HK-2 (cell line): ENCODE measurements around the gene SALL3.

Experiments
- DNase-seq: peaks from one replicate; pipeline ENCODE4 v3.0.0-alpha.2; 2018; ENCODE audit not compliant: unreplicated experiment

The SALL3 gene

DNA sequence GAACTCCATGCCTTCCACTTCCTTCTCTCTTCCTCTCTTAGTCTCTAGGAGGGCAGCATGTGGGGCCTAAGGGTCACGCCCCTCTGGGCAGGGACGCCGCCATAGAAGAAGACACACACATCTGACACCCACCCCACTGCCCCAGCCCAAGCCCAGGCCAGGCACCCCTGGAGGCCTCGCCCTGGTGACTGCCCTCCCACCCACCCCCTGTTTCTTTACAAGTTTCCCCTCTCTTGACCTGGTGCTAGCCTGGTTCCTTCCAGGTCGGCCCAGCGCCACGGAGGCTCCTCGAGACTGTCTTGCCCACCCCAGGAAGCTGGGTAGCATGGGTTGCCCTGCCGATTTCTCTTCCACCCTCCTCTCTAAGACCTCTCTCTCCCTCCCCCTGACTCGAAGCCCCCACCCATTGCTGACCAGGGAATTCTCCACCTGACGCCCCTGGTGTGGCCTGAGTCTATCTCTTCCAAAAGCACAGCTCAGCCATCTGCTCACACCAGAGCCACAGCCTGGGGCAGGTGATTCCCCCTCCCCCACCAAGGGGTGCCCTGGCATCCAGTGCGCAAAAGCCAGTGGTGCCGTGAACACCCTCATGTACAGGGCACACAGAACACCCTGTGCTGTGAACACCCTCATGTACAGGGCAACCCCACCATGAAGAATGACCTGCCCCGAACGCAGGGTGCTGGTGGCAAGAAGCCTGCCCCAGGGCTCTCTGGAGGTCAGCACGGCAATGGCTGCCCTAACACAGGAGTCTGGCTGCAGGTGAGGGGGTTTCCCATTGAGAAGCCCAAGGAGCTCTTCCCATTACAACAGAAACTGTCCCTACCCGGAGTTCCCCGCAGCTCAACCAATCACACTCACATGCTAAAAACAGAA is 13.5 kb upstream of the SALL3 start:
- no peak for DNase-seq

DNA sequence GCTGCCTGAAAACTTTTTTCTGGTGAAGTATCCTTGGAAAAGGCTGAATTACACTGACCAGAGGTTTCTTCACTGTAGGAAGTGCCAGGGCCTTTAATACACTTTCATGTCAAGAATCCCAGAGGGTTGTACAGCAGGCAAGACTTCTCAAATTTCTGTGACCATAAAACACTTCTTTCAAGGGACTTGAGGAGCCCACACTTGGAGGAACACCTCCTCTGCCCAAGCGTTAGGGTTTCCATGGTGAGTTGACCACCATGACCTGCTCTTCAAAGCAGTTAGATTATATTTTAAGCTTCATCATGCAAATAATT is 12.9 kb upstream of the SALL3 start:
- no peak for DNase-seq

DNA sequence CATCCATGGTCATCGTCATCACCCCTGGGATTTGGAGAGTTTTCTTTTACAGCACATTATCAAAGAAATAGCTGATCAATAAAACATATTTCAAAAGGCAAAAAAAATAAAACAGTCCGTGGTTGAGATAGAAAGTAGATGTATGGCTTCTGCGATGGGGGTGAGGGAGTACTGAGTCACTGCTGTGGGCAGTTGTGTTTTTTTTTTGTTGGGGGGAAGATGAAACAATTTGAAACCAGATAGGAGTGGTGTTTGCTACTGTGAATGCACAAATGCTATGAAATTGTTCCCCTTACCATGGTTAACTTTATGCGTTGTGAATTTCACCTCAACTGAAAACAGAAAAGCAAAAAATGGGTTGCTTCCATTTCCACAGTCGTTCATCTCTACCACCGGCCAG is 11.9 kb upstream of the SALL3 start:
- no peak for DNase-seq

DNA sequence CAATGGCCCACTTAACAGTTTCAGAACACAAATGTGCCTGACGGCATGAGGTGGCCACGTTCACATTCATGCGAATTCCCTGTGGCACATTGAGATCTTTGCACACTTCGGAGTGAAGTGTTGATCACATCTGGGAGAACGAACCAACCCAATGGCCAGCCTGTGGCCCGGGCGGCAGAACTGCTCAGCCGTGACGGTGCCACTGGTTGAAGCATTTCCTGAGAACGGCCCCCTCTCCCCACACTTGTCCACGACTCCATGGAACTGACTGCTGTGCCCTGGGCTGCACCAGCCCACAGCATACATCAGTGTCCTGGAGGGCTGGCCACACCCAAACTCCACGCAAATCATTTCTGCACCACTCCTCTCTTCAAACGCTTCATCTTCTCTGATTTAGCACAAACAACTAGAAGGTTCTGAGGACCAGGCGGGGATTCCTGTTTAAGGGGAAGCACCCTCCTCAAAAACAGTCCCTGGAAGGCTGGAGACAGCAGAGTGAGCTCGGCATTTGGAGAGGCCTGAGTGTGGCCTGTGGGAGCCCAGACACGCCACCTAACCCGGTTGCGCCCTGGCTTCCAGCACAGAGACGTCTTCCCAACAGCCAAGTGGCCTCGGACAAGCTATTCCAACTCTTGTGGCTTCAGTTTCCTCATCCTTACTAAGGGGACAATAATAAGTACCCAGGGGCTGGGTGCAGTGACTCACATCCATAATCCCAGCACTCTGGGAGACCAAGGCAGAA is 9.9 kb upstream of the SALL3 start:
- no peak for DNase-seq

DNA sequence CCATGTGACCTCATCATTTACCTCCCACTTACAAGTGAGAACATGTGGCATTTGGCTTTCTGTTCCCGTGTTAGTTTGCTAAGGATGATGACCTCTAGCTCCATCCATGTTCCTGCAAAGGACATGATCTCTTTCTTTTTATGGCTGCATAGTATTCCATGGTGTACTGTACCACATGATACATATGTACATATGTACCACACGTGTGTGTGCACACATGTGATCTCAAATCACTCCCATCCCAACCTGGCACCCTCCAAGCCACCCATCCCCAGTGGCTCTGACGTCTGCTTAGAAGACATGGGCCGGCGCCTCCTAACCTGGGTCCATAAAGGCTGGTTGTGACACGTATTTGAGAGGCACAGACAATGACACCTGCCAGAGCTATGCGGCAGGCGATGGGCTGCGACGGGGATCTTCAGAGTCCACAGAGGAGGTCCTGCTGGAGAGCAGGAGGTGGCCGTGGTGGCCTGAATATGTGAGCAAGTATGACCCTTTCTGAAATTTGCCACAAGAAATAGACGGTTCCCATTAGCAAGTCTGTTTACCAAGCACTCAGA is 8.8 kb upstream of the SALL3 start:
- no peak for DNase-seq

DNA sequence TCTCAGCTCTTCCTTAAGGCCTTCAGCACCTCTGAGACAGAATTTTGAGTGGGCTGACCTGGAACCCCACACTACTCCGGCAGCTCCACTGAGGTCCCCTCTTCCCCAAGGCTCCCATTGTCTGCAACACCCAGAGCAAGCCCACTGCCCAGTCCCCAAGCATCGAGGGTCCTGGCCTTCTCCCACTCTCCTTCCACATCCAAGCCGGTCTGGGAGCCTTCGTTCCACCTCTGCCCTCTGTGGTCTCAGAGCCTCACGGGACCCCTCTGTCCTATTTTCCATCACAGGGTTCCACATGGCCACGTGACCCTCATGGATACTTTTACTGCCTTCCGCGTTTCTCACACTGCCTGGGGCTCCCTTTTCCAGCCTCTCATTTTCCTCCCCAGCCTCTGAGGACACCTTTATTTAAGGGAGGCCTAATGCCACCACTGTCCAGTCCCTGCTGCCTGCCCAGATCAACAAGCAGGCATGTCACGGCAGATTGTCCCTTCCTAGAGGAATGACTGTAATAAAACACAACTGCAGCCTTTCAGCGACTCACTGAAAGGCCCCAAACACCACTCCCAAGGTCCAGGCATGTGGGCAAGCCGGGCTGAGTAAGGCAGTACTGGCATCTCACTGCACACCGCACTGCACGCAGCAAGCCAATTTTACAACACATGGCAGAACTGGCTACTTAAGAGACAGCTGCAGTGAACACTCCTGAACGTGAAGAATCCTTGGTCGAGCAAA is 7.9 kb upstream of the SALL3 start:
- no peak for DNase-seq

- DNase-seq: no peak
Observed at GRCh38 chr18:78972385-78972918, 7.2 kb upstream of the SALL3 start.

- DNase-seq: no peak
Observed at GRCh38 chr18:78972930-78973331, 6.7 kb upstream of the SALL3 start.

- no peak for DNase-seq
Observed at GRCh38 chr18:78973357-78974083, 6.1 kb upstream of the SALL3 start.

GRCh38 chr18:78974115-78974761 is 5.4 kb upstream of the SALL3 start:
- DNase-seq: no peak

DNA sequence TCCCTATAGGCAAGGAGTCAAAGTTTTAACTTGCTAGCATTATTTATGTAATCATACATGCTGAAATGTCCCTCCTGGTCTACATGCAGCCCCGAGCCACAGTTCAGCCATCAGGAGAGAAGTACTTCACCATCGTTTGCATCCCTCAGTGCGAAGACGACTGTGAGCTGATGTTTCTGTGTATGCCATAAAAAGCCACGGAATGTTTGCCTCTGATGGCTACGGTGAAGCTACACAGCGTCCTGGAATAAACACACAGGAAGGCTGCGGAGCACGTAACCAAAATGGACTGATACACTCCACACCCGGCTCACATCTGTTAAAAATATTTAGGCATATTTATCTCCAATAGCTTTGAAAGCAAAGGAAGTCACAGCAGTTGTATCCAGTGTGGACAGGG is 4.3 kb upstream of the SALL3 start:
- no peak for DNase-seq

DNA sequence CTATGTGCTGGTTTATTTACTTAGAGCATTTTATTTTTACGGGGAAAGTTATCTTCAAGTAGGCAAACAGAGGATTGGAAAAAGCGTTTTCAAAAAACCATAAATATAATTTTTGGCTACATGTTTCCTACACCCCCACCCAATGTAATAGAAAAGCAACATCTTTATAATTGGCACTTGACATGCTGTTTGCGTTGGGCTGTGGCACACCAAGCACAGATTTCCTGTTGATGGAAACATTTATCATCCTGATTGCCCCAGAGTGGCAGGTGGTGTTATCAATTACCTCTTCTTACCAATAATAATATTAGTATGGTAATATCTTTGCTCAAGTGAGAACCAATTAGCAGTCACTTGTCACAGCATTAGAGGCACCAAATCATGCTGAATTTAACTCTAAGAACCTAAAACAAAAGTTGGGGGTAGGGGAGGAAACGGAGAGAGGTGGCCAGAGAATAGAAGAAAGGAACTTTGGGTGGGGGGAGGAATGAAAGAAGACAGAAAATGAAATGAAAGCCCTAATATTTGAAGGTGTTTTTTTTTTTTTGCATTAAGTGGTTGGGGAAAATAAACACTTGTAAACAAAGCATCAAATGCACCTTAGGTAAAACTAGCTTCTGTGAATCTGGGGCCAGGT is 3.8 kb upstream of the SALL3 start:
- DNase-seq: no peak

DNA sequence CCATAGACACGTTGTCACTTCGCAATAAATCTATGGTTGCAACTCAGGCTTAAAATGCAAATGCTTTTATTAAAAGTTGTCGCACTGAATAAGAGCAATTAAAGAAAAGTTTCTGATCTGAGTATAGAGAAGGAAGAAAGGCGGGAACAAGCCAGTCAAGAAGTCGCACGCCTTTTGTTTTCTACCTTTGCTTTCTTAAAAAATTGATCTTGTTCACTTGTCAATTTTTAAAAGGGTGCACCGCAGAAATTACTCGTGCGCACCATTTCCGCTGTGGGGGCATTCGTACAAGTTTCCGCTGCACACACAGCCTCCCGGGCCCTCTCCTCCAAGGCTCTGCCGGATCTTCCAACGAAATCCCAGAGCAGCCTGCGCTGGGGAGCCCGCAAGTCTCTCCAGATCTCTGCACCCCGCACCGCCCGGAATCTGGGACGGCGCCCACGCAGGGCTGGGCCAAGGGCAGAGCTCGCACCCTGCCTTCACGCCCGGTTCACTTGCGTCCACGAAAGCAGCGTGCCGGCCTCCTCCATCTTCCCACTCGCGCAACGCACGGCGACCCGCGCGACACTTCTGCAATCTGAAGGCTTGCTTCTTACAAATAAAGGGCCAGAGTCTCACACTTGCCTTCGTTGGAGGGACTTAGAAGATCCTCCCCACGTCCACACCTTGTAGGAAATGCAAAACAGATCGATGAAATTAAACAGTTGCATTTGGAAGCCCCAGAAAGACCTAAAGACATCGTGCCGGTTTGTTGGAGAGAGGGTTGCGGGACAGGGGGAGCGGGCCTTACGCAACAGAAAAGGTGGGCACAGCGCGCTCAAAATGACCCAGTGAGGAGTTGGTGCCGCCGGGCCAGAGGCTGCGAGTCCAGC is 2.6 kb upstream of the SALL3 start:
- no peak for DNase-seq

- no peak for DNase-seq
Observed at GRCh38 chr18:78977637-78978348, 1.8 kb upstream of the SALL3 start.

DNA sequence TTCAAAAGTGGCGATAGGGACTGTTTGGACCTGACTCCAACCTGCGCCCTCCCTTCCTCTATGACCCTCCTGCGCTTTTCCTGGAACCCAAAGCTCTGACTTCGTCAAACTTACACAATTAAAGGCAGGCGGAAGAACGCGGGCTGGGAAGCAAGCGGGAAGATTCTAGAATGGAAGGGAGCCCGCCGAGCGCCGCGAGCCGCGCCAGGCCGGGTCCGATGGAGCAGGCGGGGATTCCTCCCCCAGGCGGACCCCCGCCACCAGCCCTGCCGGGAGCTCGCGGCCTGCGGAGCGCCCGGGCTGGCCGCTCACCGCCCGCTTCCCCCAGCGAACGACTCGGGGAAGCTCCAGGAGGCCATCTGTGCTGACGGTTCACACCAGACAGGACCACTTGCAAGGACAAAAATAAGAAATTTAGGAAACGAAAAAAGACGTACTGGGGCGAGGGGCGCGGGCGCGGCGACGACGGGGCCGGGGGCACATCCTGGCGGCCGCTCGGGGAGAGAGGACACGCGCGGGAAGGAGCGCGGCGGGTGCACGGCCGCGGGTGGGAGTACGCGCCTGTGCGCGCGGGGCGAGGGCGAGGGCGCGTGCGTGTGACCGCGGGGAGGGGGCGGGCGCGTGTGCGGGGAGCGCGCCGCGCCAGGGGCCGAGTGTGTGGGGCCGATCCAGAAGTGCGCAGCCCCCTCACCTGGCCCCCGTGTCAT is 1.1 kb upstream of the SALL3 start:
- no peak for DNase-seq

GRCh38 chr18:78979056-78979729 is 425 bp upstream of the SALL3 start:
- DNase-seq: no peak

GRCh38 chr18:78980279-78980771 is 707 bp downstream of the SALL3 start:
- no peak for DNase-seq
